Measurements from ENCODE around the gene RALGAPA2.
A peak's percentile ranks its signal among the peaks of the same experiment; 100 is the strongest.
"Not testable (repeated sequence)": the region's sequence is repeated elsewhere in the genome, so short reads cannot be mapped to it uniquely, and the experiment has no call there.

Gene RALGAPA2

DNA sequence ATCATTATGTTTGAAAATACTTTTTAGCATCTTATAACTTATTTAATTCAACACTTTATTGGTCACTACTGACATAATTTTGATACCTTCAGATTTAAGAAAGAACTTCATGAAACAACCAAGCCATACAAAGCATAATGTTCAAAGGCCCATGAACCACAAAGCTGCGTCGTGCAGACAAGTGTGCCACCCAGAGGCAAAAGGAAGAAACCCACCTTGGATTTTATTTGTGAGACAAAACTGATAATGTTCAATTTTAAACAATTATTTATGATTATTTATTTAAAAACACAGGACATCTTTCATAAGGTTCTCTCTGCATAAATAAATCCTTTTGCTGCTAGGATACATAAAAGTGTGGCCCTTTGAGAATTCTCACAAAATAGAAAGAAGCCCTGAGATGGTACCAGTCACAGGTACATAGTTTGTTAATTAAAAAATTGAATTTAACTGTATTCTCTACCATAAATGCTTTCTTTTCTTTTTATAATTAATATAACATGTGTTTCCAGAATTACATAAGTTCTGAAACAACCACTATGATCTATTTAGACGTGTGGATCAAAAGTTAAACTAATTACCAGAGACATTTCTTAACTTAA, 143.7 kb downstream of the RALGAPA2 start:
- DNase-seq: peak; percentile 33 to 71

DNA sequence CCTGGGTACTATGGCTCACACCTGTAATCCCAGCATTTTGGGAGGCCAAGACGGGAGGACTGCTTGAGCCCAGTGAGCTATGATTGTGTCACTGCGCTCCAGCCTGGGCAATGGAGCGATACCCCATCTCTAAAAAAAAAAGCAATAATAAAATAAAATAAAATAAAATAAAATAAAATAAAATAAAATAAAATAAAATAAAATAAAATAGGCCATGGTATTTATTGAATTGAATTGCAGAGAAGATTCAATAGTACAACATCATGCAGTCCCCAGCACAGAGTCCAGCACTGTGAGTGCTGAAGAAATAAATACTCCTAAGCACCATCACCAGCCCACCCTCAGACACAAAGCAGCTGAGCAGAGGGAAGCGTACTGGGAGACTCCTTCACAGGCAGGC, 144.7 kb downstream of the RALGAPA2 start:
- no peak for DNase-seq

DNA sequence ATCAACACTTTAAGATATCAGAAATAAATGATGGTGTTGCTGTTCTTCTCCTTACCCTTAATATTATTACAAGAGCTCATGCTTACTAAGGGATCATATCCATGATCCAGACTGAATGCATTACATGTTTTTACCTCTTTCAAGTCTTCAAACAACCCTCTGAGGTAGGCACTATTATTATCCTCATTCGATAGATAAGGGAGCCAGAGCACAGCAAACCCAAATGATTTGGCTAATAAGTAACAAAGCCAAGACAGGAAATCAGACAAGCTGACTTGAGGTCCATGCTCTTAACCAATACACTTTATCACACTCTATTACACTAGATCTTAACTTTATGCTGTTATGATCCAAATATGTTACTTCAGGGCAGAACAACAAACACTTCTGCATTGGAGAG, 145.9 kb downstream of the RALGAPA2 start:
- no peak for DNase-seq

GRCh38 chr20:20564279-20564678, 148.2 kb downstream of the RALGAPA2 start:
- DNase-seq: no peak

DNA sequence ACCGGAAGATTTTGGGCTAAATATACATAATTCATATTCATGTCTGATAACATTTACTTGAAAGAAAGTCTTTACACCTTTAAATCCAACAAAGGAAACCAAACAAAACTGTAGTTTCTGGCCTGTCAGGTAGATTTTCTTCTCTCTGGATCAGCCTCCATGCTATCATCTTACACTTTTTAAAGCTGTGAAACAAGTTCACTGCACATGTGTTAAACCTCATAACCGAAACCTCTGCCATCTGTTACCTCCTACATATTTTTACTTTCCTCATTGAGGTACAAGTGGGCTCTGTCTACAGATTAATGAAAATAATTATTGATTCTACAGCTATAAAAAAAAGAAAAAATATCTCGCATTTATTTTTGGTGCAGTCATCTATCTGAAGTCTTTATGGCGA, 149.9 kb downstream of the RALGAPA2 start:
- no peak for DNase-seq

GRCh38 chr20:20561841-20562240, 150.6 kb downstream of the RALGAPA2 start:
- DNase-seq: no peak

DNA sequence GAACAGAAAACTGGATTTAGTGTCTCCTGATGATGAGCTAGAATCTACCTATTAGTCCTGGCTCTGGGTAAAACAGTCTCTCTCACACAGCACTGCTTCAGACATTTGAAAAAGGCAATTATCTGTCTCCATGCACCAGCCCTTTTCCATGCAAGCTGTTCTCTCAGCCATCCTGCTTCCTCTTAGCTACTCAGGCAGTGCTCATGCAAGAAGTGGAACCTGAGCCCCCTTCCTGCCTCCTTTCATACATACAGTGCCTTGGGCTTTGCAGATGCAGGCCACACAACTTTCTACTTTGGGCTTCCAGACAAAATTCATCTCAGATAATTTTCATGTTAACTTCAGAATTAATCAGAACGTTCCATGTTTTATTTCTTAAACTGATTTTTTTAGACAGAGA, 151.3 kb downstream of the RALGAPA2 start:
- peak in 1 of 2 experiments; percentile 8 for DNase-seq

- no peak for DNase-seq
These were observed 155.0 kb downstream of the RALGAPA2 start for GRCh38 chr20:20557406-20557805.

- DNase-seq: no peak
These were observed 156.6 kb downstream of the RALGAPA2 start for GRCh38 chr20:20555838-20556237.

DNA sequence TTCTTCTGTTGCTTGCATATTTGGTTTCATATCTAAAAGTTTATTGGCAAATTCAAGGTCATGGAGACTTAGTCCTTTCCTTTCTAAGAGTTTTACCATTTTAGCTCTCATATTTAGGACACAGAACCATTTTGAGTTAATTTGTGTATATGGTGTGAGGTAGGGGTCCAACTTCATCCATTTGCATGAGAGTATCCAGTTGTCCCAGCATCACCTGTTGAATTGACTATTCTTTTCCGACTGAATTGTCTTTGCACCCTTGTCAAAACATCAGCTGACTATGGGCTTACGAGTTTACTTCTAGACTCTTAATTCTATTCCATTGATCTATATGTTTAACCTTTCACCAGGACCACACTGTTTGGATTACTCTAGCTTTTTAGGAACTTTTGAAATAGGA, 157.5 kb downstream of the RALGAPA2 start:
- DNase-seq: no peak

DNA sequence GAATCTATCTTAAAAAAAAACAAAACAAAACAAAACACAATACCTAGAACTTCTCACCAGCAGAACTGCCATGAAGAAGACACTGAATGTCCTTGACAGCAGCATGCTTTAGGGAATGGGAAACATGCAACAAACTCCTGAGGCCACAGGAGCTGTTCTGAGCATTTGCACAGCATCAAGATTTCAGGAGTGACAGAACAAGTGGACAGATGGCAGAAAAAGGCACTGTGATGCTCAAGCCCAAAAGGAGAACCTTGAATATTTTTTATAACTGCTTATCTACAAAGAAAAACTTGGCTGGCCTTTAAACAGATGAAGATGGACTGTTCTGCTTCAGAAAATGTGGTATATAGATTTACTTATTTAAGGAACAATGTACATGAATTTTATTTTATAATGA, 158.9 kb downstream of the RALGAPA2 start:
- DNase-seq: no peak

DNA sequence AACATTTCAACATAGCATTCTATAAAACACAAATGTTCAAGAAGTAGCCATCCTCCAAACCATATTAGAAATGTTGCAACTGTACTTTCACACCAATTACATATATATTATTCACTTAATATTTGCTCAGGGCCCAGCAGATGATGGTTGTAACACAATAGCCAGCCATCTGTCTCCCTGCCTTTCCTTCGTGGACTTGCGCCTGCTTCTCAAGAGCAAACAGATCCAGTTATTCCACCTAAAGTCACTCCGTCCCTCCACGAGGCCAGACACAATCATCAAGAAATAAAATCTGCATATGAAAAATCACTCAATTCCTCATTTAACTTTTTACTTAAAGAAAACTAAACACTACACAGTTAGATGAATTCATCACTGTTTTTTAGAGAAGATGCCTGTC, 160.4 kb downstream of the RALGAPA2 start:
- DNase-seq: no peak

DNA sequence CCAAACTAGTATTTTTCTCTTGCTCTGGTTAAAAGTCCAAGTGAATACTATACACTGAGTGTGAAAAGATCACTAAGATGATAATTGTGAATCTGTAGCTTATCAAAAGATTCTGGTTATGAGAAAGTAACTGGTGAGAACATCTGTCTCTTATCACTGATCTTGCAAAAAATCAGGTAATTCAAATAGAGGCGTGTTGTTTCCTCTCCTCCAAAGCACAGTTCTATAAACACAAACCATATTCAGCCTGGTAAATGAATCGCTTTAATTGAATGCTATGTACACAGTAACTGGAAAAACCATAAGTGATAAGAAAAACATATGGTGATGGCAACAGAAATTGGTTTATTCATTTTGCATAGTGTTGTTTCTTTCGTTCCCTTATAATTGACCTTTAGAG, 161.0 kb downstream of the RALGAPA2 start:
- DNase-seq: no peak

- DNase-seq: no peak
These were observed 162.7 kb downstream of the RALGAPA2 start for GRCh38 chr20:20549704-20550103.

GRCh38 chr20:20549267-20549612, 163.2 kb downstream of the RALGAPA2 start:
- no peak for DNase-seq

GRCh38 chr20:20548527-20549266, 163.7 kb downstream of the RALGAPA2 start:
- DNase-seq: no peak

DNA sequence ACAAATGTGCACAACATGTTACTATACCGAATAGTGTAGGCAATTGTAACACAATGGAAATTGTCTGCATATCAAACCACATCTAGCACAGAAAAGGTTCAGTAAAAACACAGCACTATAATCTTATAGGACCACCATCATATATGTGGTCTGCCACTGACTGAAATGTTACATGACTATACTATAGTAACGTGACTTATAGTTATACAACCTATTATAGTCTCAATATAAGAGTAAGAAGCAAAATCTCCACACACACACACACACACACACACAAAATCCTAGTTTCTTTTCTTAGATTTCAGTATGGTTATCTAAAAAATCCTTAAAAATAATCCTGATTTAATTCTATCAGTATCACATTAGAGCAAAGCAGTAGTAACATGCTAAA, 164.6 kb downstream of the RALGAPA2 start:
- no peak for DNase-seq

DNA sequence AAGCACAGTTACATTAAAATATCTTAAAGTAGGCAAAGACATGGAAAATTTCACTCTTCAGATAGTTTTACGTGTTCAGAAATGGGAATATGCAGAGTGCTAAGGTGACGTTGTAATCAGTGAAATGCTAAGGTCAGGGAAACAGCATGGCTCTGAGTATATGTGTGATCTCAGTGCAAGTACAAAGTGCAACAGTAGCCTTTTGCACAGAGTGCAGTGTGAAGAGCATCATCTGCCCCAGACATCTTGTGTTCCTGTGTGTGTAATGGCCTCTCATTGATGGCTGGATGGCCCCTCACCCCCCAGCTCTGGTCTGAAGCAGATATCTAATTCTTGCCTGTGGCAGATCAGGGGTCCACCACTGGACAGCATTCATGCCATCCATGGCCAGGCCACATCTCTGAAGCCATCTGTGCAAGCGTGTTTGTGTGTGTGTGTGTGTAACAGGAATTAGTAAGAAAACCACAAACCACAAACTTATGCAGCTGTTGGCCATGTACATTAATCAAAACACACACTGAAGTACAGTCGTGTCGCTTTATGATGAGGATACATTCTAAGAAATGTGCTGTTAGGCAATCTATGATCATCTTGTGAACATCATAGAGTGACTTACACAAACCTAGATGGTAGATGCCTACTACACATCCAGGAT, 165.1 kb downstream of the RALGAPA2 start:
- no peak for DNase-seq

DNA sequence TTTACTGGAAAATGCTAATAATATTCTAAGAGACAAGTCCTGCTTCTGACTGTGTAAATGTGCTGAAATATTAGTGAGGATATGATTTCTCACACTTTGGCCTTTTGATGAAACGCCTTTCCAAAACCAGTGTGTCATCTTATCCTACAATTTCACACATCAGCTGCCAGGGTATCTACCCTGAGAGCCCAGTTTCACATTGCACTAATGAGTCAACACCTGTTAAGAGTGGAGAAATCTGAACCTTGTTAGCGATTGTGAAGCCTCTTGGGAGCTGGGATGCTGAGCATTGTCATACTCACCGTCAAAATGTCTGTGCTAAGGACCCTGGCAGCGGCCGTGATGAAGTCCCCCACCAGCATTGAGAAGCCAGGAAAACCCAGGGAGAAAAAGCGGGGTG, 166.0 kb downstream of the RALGAPA2 start:
- DNase-seq: no peak

DNA sequence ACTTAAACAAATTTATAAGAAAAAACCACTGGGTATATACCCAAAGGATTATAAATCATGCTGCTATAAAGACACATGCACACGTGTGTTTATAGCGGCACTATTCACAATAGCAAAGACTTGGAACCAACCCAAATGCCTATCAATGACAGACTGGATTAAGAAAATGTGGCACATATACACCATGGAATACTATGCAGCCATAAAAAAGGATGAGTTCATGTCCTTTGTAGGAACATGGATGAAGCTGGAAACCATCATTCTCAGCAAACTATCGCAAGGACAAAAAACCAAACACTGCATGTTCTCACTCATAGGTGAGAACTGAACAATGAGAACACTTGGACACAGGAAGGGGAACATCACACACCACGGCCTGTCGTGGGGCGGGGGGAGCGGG, 169.1 kb downstream of the RALGAPA2 start:
- not testable (repeated sequence) for DNase-seq

GRCh38 chr20:20536240-20536933, 176.1 kb downstream of the RALGAPA2 start:
- DNase-seq: no peak

- DNase-seq: no peak
These were observed 177.4 kb downstream of the RALGAPA2 start for GRCh38 chr20:20535051-20535450.

DNA sequence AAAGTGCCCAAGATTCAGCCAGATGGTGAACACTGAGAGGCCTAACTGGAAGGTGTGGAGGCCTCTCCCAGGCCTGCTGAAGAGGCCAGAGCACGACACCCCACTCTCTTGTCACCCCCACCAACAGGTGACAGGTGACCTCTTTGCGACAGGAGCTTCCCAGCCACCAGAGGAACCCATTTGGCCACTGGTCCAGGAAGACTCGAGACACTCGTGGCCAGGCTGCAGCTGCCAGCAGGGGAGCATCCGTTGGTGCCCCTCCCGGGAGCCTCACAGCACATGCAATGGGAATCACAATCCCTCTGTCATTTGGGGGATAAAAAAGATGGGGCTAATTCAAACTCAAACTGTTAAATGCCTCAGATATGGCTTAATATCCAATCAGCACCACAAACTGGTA, 181.2 kb downstream of the RALGAPA2 start:
- DNase-seq: no peak

Measured in Kasumi-1 (cell line).